ENCODE measurements around the gene RAB18. TPM values are rescaled to one million over a fixed set of nuclear protein-coding genes. Genes with fewer than 3 reads are reported as not detected.
"Not testable (repeated sequence)": the region's sequence is repeated elsewhere in the genome, so short reads cannot be mapped to it uniquely, and the experiment has no call there.

RAB18 gene
- total RNA-seq, 1 donor from 2014 or later: 45.9 TPM

DNA sequence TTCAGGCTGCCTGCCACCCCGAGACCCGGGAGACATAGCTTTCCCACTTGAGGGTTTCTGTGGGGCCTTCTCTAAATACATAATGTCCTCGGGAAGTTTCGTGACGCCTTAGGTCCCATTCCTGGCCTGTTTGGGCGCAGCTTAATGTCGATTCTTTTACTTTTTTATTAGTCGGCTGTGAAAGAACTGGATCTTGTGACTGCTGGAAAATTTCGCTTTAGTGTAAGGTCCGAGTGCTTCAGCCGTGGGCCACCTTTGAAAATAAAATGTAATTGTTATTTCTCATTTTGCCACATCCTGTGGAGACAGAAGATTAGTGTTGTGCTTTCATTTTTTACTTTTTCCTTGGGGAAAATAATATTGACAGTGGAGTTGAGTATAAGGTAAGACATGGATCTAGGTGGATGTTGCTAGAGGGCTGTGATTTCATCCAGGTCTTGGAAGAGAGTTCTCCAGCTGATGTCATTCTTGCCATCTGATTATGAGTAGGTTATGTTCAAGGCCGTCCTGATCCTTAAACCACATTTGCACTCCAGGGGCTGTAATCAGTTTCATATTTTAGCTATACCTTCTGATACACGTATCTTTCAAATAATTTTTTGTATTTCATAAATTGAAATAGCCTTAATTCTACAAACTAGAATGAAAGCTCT lies 830 bp downstream of the RAB18 start:
- H3K27me3 ChIP-seq (ENCODE audit: control insufficient read depth, insufficient read depth, low read length): peaks cover 2% of the 10 kb centered on the region
- peak overlapping the region; percentile 99 for H3K4me3 ChIP-seq (ENCODE audit: low read depth, low read length)
- no peak for DNase-seq (ENCODE audit: low read depth)
- H3K36me3 ChIP-seq (ENCODE audit: control insufficient read depth, insufficient read depth, low read length): no peaks in the 10 kb centered on the region
- TF ChIP-seq, protein P1, sequence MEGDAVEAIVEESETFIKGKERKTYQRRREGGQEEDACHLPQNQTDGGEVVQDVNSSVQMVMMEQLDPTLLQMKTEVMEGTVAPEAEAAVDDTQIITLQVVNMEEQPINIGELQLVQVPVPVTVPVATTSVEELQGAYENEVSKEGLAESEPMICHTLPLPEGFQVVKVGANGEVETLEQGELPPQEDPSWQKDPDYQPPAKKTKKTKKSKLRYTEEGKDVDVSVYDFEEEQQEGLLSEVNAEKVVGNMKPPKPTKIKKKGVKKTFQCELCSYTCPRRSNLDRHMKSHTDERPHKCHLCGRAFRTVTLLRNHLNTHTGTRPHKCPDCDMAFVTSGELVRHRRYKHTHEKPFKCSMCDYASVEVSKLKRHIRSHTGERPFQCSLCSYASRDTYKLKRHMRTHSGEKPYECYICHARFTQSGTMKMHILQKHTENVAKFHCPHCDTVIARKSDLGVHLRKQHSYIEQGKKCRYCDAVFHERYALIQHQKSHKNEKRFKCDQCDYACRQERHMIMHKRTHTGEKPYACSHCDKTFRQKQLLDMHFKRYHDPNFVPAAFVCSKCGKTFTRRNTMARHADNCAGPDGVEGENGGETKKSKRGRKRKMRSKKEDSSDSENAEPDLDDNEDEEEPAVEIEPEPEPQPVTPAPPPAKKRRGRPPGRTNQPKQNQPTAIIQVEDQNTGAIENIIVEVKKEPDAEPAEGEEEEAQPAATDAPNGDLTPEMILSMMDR (IDR thresholded peaks at IDR 0.05; ENCODE audit: insufficient read depth, low read length, poor library complexity, severe bottlenecking): no peak

DNA sequence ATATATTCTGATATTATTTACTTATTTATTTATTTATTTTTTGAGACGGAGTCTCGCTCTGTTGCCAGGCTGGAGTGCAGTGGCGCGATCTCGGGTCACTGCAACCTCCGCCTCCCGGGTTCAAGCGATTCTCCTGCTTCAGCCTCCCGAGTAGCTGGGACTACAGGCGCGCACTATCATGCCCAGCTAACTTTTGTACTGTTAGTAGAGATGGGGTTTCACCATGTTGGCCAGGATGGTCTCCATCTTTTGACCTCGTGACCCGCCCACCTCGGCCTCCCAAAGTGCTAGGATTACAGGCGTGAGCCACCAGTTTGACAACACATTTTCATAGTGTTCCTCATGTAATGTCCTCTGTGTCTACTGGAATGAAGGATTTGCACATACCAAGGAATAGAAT lies 1.4 kb downstream of the RAB18 start:
- not testable (repeated sequence) for H3K36me3 ChIP-seq (ENCODE audit: control insufficient read depth, insufficient read depth, low read length); H3K4me3 ChIP-seq (ENCODE audit: low read depth, low read length); H3K27me3 ChIP-seq (ENCODE audit: control insufficient read depth, insufficient read depth, low read length); DNase-seq (ENCODE audit: low read depth)

DNA sequence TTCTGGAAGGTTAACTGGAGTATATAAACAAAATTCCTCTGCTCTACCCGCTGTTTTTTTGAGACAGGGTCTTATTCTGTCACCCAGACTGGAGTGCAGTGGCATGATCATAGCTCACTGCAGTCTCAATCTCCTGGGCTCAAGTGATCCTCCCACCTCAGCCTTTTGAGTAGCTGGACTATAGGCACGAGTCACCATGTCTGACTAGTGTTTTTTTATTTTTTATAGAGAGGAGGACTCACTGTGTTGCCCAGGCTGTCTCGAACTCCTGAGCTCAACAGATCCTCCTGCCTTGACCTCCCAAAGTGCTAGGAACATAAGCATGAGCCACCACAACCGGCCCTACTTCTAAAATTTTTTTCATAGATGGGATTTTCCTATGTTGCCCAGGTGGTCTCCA lies 2.2 kb downstream of the RAB18 start:
- Histone ChIP-seq H3K36me3 (ENCODE audit: control insufficient read depth, insufficient read depth, low read length) (no peaks in the 10 kb centered on the region), H3K4me3 (ENCODE audit: low read depth, low read length) (no peak overlapping the region), H3K27me3 (ENCODE audit: control insufficient read depth, insufficient read depth, low read length) (no peaks in the 10 kb centered on the region)
- TF ChIP-seq, protein P1 (IDR thresholded peaks at IDR 0.05; ENCODE audit: insufficient read depth, low read length, poor library complexity, severe bottlenecking): no peak
- no peak for DNase-seq (ENCODE audit: low read depth)

DNA sequence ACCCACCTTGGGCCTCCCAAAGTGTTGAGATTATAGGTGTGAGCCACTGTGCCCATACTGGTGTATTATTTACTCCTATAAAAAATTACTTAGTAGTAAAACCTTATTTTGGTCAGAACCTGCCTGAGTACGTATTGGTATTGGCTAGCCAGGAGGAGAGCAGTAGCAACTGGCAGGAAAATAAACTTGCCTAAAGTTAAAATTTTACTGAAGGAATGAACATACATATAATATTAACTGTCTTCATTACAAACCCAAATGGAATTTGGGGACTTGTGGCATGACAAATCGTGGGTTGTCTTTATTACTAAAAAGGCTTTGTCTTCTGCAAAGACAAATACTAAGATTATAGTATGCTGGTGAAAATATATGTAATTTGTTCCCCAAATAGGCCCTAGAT lies 8.4 kb downstream of the RAB18 start:
- TF ChIP-seq, protein P1 (IDR thresholded peaks at IDR 0.05; ENCODE audit: insufficient read depth, low read length, poor library complexity, severe bottlenecking): no peak
- no peaks in the 10 kb centered on the region for H3K27me3 ChIP-seq (ENCODE audit: control insufficient read depth, insufficient read depth, low read length)
- no peaks in the 10 kb centered on the region for H3K36me3 ChIP-seq (ENCODE audit: control insufficient read depth, insufficient read depth, low read length)
- DNase-seq (ENCODE audit: low read depth): no peak
- no peak overlapping the region for H3K4me3 ChIP-seq (ENCODE audit: low read depth, low read length)

DNA sequence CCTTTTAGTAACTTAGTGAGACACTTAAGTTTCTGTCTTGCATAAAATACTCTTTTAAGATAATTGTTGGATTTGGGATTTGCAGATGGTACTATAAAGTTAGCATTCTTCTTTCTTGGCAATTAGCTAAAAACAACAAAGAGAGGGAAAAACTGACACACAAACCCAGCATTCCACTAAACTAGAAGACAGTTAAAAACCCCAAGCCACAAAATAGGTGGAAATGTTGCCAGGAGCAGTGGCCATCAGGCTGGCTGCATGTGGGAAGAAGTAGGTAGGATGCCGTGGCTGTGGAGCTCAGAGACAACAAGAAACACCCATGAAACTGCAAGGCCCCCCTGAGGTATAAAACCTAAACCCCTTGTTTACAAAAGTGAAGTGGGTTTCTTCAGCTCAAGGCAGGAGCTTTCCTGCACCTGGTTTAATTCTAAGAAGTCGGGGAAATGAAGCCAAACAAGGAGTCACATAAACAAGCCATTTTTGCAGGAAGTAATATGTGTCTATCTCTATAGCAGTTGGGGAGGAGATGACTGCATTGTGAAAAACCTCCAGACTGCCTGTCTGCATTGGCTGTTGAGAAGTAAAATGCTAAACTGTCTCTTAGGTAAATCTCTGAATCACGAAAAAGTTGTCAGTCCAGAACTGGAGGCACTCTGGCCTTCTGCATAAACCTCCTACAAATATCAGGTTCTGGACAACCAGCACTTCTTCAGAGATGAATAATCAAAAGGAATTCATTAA lies 9.5 kb downstream of the RAB18 start:
- Histone ChIP-seq H3K4me3 (ENCODE audit: low read depth, low read length) (no peak overlapping the region), H3K27me3 (ENCODE audit: control insufficient read depth, insufficient read depth, low read length) (no peaks in the 10 kb centered on the region), H3K36me3 (ENCODE audit: control insufficient read depth, insufficient read depth, low read length) (no peaks in the 10 kb centered on the region)
- TF ChIP-seq, protein P1 (IDR thresholded peaks at IDR 0.05; ENCODE audit: insufficient read depth, low read length, poor library complexity, severe bottlenecking): no peak
- DNase-seq (ENCODE audit: low read depth): no peak

DNA sequence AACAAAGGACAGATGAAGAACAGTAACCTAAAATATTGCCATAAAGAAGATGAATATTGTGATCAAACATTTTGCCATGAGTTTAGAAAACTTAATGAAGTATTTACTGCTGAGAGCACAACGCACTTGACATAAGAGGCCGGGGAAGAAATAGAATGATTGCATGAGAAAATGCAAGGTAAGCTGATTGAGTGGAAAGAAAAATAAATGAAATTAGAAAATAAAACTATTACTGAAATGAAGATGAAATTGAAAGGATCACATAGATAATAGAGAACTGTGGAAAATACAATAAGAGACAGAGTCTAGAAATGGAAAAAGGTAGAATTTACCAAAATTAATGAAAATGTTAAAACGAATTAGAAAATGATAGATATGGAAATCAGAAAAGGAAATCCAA lies 10.1 kb downstream of the RAB18 start:
- Histone ChIP-seq H3K36me3 (ENCODE audit: control insufficient read depth, insufficient read depth, low read length) (no peaks in the 10 kb centered on the region), H3K4me3 (ENCODE audit: low read depth, low read length) (no peak overlapping the region), H3K27me3 (ENCODE audit: control insufficient read depth, insufficient read depth, low read length) (no peaks in the 10 kb centered on the region)
- TF ChIP-seq, protein P1 (IDR thresholded peaks at IDR 0.05; ENCODE audit: insufficient read depth, low read length, poor library complexity, severe bottlenecking): no peak
- no peak for DNase-seq (ENCODE audit: low read depth)
